HG02852 (cell line): Measurements from ENCODE around the gene DPYSL3.
"Not testable (repeated sequence)": the region's sequence is repeated elsewhere in the genome, so short reads cannot be mapped to it uniquely, and the experiment has no call there.

Experiments used
- ATAC-seq: cut with Tn5 transposase; IDR thresholded peaks from one replicate; pipeline ENCODE4 v1.9.1; 2021; ENCODE audit warnings: mild to moderate bottlenecking, moderate library complexity; ENCODE audit not compliant: unreplicated experiment

DPYSL3 gene

DNA sequence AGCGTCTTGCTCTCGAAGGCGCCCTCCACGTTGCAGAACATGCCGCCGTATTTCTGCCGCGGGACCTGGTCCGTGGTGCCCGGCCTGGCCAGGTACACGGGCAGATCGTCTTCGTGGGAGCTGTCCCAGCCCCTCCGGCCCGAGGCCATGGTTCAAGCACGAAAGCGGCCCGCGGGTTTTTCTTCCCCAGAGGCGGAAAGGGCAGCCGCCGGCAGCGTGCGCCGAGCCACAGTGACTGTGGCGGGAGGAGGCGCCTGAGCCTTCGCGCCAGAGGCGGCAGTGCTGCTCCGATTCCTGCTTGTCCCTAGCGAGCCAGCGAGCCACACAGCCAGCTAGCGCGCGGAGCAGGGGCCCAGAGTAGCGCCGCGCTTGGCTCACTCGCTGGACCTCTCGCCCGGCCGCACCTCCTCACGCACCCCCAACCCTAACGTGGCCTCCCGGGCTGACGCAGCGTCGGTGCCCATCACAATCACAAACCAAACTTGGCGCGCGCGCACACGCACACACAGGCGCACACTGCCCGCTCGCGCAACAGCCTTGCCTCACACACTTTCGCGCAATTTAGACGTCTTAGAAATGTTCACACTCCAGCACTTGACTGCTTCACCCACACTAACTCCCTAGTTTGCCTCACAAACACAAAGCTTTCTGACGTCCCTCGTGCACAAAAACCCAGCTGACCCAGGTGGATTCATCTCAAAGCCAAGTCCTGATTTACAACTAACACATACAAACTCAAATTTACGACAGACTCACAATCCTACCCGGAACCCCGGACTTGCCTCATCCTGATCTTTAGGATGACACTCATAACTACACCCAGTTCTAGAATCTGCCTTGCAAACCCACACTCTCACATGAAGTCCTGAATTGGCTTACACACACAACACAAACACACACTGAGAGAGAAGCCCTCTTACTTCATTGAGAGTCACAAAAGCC is at the start of gene DPYSL3:
Gene DPYSL3 (minus strand): TSS at position 359 of the 942 bp plus-strand sequence. CDS start 210 bp downstream, at position 149.
- ATAC-seq: no peak

DNA sequence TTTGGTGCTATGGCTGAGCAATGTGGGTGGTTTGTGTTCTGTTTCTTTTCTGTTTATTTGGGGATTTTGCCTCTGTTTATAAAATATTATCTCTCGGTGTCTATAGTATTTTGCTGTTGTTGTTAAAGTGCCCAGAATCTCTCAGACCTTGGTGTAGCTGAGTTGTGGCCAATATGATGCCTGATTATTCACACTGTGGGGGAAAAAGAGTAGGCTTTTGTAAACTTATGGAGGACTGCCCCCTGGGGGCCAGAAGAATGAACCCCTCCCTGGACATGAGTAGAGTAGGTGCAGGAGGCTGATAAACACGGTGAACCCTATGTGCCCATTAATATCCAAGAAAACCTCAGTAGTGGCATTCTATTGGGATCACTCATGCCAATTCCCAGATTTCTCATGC is 49.0 kb upstream of the DPYSL3 start:
- ATAC-seq: no peak

DNA sequence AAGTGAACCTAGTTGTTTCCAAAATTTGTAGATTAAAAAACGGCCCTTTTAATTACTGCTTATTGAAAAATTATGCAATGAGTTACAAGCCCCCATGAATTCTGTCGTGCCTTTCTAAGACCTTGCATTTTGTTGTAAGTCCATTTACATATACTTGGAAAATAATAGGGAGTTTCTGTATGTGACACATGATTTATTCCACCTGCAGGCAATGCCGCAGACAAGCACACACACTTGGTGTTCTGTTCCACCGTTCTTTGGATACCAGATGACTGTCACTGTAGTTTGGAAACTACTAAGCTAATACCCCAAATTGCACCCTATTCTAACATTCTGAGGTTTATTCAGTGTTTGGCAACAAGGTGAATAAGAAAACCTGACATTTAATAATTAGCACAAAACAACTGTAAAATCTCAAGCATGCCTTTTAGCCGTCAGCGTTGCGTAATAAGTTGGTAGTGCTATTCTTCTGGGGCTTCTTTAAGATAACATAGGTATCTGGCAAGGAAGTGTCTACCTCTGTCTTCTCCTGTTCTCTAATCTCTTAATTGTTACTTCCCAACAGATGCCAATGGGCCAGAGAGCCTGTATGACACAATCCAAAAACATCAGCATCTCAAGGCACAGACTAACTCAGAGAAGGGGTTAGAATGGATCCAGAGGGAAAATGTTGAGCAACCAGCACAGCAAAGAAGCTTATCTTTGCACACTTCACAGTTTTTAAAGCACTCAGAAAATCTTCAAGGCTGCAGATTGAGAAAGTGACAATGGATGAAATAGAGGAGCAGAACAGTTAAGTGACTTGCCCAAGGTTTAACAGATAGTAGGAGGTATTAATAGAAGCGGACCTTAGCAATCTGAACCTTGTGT is 48.2 kb upstream of the DPYSL3 start:
- no peak for ATAC-seq

DNA sequence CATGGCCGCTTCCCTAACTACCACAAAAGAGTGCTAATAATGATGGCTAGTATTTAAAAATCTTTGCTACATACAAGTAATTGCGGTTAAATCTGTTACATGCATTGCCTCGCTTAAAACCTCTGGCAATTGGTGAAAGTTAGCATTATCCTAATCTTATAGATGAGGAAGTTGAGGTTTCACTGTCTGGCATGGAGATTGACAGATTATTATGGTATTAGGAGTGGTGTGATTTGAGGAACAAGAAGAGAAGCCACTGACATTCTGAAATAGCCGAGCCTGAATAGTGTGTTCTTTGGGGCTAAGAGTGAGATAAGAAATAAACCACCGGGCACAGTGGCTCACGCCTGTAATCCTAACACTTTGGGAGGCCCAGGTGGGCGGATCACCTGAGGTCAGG is 45.3 kb upstream of the DPYSL3 start:
- no peak for ATAC-seq

DNA sequence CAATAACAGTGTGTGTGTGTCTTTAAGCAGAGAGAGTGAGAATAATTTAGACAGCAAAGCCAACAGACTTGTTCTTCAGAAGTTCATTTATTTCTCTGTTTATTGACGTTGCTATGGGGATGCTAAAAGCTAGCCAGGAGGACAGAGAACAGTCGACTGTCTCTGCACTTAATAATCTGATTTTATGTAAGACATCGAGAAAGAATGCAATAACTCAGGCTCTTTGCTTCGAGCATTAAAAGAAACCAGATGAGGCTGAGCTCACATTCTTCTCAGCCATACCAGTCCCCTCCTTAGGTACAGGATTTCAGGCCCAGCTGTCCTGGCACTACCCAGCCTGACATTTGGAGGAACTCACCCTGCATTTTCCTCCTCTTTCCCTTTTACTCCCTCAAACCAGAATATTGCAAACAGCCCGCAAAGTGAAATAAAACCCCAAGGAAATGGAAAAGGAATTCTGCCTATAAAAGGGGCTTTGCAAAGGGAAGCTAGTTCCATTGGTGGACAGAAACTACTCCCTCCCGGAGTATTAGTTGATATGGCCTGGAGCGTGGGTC is 44.5 kb upstream of the DPYSL3 start:
- no peak for ATAC-seq

DNA sequence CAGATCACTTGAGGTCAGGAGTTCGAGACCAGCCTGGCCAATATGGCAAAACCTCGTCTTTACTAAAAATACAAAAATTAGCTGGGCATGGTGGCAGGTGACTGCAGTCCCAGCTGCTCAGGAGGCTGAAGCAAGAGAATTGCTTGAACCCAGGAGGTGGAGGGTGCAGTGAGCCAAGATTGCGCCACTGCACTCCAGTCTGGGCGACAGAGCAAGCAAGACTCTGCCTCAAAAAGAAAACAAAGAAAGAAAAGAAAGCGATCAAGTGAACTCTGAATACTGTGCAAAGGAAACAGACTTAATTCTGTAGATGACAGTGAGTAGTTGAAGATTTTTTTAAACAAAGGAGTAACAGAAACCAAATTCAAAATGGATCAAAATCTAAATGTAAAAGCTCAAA is 43.9 kb upstream of the DPYSL3 start:
- ATAC-seq: not testable (repeated sequence)

DNA sequence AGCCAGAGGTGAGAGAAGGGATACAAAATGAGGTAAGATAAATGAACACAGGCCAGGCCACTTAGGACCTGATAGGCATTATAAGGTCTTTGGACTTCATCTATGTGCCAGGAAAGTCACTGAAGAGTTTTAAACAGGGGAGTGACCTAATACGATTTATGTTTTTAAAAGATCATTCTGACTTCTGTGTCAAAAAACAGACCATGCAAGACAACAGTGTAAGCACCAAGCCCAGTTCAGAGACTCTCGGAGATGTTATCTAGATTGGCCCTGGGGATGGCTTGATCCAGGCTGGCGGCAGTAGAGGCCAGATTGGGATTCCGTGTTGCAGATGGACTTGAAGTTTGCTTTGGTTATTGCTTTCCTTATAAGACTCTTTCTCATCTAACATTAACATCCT is 43.0 kb upstream of the DPYSL3 start:
- no peak for ATAC-seq

DNA sequence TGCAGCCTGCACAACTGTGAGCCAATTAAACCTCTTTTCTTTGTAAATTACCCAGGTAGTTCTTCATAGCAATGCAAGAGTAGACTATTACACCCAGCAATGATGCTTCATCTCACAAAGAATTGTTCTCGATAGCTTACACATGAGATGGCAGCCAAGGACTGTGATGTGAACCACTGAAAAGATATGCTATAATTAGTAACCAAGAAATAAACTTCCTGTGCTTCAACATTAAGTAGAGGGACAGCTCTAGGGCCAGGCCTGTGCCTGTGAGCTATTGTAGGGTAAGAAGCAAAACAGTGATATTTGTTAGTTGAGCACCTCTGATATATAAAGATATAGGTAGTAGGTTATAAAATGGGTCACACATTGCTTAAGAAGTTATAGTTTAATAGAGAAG is 41.8 kb upstream of the DPYSL3 start:
- no peak for ATAC-seq

DNA sequence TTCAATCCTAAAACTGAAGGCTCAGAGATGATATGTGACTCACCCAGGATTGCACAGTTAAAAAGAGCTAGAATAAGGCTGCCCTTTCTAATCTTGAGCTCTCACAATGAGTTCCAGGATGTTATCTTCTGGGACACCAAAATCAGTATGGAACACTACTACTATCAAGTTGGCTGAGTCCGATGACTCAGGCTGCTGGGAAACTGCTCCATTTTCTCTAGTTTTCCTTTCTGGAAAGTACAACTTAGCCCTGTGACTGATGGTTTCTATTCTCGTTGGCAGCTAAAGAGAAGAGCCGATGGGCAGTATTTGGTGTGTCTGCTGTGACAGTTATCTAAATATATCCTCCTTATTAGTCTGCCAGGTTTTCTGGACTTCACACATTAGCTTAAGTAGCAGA is 37.9 kb upstream of the DPYSL3 start:
- ATAC-seq: no peak

DNA sequence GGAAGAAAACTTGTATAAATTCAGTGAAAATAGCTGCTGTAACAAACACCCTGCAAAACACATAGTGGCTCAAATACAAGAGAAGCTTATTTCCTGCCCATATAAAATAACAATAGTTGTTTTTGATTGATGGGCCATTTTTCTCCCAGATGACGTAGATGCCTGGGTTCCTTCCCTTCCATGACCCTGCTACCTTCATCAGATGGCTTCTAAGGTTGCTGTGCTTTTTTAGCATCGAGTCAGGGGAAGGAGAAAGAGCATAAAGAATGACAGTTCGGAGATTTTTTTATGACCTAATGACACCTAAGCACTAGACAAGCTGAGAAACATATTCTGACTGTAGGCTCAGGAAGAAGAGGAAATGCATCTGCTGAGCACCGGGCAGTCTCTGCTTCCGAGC is 34.7 kb upstream of the DPYSL3 start:
- no peak for ATAC-seq

DNA sequence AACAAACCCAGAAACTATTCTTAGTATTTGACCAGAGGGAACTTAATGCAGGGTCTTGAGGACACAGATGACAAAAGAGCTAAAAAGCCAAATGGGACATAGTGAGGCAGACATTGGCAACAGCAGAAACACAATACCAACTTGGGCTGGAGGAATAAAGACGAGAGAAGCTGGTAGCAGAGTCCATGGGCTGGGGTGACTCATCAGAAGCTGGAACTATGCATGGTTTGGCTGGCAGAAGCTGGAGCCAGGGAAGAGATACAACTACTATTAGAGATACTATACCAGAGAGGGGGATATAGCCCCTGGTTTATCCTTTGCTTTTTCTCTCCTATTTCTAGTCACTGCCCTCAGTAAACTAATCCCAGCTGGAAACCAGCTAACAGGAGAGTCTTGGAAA is 29.2 kb upstream of the DPYSL3 start:
- ATAC-seq: no peak

DNA sequence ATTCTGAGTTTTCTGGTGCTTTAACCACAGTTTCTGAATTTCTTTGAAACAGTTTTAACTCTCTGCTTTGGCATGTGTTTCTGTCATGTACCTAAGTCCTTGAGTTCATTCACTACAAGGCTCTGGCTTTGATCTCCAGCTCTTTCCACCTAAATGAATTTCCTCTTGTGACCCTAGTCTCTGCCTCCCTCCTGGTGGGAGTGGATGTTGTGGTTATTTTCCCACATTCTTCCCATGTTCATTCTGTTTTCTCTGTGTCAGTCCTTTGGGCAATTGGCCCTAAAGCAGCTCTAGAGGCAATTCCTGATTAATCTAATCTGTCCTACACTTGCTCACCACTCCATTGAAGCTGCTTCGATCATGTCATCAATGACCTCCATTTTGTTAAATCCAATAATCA is 28.4 kb upstream of the DPYSL3 start:
- ATAC-seq: no peak

DNA sequence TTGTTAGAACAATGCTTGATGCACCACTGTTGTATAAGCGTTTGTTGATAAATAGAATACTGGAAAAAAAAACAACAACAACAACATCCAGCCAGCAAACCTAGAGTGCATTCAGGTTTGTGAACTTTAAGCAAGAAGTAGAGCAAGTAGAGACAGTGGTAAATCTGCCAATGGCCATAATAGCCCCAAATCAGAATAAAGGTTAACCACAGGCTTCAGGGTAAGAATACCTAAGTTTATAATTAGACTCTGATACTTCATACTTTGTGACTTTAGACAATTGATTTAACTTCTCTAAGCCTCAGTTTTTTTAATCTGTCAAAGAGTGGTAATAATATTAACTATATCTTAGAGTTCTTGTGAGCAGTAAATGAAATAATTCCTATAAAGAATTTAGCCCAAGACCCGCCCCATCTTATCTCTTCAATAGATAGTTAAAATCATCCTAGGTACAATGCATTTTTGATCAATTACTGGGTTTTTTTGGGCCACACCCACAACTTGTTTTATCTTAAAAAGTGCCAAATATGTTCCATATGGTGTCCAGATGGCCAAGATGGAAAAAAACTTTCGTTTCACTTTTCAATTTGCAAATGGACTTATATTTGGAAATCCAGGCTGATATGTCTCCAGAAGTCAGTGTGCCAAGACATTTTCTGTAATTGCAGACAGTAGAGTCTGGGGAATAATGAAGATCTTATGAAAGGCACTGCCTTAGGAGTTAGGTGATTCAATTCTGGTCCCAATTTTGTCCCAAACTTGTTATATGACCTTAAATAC is 24.5 kb upstream of the DPYSL3 start:
- ATAC-seq: no peak

DNA sequence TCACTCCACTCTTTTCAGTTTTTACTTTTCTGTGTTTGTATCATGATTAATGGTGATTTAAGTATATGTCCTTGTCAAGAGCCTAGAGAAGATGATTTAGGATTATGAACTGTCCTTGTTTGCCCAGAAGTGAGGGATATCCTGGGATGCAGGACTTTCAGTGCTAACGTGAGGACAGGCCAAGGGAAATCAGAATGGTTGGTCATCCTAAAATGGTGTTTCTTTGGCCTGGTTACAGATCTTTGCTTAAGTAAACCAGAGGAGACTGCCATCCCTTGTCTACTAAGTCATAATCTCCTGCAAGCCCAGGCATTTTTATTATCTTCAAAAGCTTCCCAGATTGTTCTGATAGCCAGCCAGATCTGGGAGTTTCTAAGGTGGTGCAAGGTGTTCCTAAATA is 22.3 kb upstream of the DPYSL3 start:
- ATAC-seq: no peak

DNA sequence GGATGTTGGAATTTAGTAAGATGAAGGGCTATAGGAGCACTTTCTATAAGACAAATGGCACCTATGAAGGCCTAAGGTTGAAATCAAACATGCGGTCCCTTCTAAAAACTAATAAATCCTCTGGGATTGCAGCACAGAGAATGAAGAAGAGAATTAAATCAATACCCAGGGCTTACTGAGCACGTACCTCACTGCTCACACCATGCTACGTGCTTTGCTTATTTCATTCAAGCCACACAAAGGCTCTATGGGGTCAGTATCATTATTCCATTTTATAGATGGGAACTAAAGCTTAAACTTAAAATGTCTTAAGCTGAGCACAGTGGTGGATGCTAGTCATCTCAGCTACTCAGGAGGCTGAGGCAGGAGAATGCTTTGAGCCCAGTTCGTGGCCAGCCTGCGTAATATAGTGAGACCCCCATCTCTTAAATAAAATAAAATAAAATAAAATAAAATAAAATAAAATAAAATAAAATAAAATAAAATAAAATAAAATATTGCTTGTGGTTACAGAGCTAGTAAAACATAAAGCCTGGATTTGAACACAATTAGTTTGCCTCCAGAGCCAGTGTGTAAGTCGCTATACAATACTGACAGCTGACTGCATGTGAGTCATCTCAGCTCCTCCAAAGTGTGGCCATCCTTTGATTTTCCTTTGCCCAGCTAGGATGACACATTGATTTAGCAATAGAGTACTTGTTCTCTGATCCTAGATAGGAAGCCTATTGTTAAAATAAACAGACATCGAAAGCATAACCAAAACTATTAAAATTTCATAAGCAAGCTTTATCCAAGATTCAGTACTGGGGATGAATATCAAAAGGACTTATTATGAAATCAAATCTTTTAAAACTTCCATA is 20.9 kb upstream of the DPYSL3 start:
- no peak for ATAC-seq

DNA sequence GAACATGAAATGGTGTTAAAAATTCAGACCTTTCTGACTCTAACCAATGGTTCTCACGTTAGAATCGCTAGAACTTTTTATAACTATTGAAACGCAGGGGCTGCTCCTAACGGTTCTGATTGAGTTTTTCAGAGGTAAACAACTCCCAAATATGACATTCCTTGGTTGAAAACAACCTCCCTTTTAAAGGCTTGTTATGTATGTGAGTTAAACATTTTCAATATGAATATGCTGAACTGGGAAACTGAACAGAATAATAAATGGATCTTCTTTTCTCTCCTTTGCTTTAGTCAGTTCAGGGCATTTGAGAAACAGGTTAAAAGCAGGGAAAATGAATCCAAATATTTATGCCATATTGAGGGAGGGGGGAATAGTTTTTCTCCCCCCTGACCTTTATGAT is 13.2 kb upstream of the DPYSL3 start:
- ATAC-seq: no peak

DNA sequence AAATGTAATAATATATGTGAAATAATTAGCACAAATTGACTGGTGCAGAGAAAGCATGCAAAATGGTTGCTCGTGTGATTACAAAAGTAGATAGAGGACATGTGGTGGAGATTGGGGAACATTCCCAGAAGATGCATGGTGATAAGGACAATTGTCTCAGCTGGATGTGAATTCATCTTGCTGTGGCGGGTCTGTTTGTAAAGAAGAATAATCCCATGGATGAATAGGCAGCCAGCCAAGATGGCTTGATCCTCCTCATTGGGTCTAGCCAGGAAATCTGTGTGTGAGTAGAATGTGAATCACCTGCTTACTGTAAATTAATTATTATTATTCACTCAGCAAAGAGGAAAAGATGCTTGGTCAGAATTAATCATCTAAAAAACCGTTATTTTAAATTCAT is 12.6 kb upstream of the DPYSL3 start:
- ATAC-seq: no peak

DNA sequence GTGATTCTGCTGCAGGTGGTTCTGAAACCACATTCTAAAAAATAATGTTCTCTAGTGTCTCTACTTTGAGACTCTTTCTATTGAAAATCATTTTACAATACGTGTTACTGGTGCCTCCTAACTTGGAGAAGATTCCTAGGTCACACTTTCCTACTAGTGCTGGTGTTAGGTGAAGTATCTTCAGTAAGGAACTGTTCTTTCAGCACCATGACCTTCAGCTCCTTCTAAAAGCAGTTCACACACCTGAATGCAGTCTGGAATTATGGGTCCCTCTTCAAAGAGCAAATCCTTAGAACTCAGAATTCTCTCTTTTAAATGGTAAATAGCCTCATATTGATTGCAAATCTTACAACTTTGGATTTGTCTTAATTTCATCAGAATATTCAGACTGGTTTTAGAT is 10.6 kb upstream of the DPYSL3 start:
- no peak for ATAC-seq

DNA sequence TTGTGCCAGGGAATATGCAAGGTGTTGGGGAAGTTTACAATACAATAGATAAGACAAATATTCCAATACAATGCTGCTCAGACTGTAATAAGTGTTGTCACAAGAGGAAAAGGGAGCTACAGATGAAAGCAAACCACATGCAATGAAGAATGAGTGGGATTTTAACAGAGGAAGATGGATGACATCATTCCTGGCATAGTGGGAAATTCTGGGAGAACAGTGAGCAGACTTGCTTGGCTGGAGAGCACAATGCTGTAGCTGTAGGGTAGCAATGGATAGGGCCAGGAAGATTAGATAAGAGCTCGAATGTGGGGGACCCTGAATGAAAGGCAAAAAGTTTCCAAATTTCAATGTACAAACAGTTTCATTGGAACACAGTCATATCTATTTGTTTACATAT is 9.5 kb upstream of the DPYSL3 start:
- ATAC-seq: no peak

DNA sequence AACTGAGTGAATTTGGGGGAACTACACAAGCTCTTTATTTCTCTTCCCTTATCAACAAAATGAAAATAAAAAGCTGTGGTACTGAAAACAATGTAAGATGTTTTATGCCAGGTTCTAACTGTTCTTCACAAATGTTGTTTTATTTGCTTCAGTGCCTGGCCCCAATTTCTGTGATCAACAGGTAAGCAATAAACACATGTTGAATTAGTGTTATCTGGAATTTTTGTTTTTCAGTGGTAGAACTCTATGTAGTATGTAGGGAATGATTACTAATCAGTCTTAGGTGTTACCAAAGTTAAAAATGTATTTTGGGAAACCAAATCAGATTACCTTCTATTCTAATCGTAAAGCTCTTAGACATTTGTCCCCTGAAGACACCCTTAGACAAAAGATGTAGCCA is 7.5 kb upstream of the DPYSL3 start:
- ATAC-seq: no peak
